Fibroblast of lung (primary cell): ENCODE measurements around the gene SEL1L2. TPM values are rescaled to one million over a fixed set of nuclear protein-coding genes. Genes with fewer than 3 reads are reported as not detected.

ENCODE experiments used
- DNase-seq, 2 donors: peaks; one replicate each; pipeline versions ENCODE4 v3.0.0 to v3.0.0-alpha.2; 2010; ENCODE audit warnings: low read depth in 2 of 2
- H2AFZ ChIP-seq: 2 replicates; pipeline ENCODE4 v1.5.1; 2012; ENCODE audit warnings: low read length, control low read depth, inconsistent platforms
- H3K27ac ChIP-seq: 2 replicates; pipeline ENCODE4 v1.5.1; 2011; ENCODE audit warnings: low read length, control low read depth; ENCODE audit not compliant: insufficient read depth
- H3K27me3 ChIP-seq: 2 replicates; pipeline ENCODE4 v1.5.1; 2011; ENCODE audit warnings: mild to moderate bottlenecking, low read length; ENCODE audit not compliant: control insufficient read depth, insufficient read depth
- H3K36me3 ChIP-seq: 2 replicates; pipeline ENCODE4 v1.5.1; 2011; ENCODE audit warnings: low read length; ENCODE audit not compliant: control insufficient read depth, insufficient read depth
- H3K4me1 ChIP-seq: 2 replicates; pipeline ENCODE4 v1.5.1; 2011; ENCODE audit warnings: low read length; ENCODE audit not compliant: control insufficient read depth, insufficient read depth; ENCODE audit errors: extremely low read depth
- H3K4me2 ChIP-seq: 2 replicates; pipeline ENCODE4 v1.5.1; 2011; ENCODE audit warnings: low read length, control low read depth; ENCODE audit not compliant: insufficient read depth; ENCODE audit errors: extremely low read depth
- H3K4me3 ChIP-seq, 4 experiments: fragments of 200-600 bp in 1 of 4; sonication (generic) in 1 of 4; replicated peaks in 1 of 4; 2 replicates each; pipeline ENCODE4 v1.5.1; 2011 to 2016; ENCODE audit warnings: low read length in 4 of 4, low read depth in 3 of 4, mild to moderate bottlenecking in 3 of 4, control low read depth in 2 of 4, inconsistent platforms in 1 of 4, mixed read lengths in 1 of 4; ENCODE audit not compliant: insufficient read depth in 1 of 4; ENCODE audit errors: control extremely low read depth in 1 of 4
- H3K79me2 ChIP-seq: 2 replicates; pipeline ENCODE4 v1.5.1; 2012; ENCODE audit warnings: mild to moderate bottlenecking, low read length, inconsistent platforms; ENCODE audit not compliant: control insufficient read depth, insufficient read depth
- H3K9ac ChIP-seq: 2 replicates; pipeline ENCODE4 v1.5.1; 2011; ENCODE audit warnings: mild to moderate bottlenecking, low read length, control low read depth; ENCODE audit not compliant: insufficient read depth
- H3K9me3 ChIP-seq: 2 replicates; pipeline ENCODE4 v1.5.1; 2012; ENCODE audit warnings: low read depth, low read length; ENCODE audit not compliant: control insufficient read depth, insufficient read depth
- H4K20me1 ChIP-seq: 2 replicates; pipeline ENCODE4 v1.5.1; 2011; ENCODE audit warnings: low read length; ENCODE audit not compliant: control insufficient read depth, insufficient read depth; ENCODE audit errors: extremely low read depth
- EZH2 ChIP-seq: IDR thresholded peaks from 2 replicates; pipeline ENCODE4 v1.5.1; 2012; ENCODE audit warnings: low read length, control low read depth, mild to moderate bottlenecking; ENCODE audit errors: missing control alignments
- polyA plus RNA-seq, 2 donors: library from polyadenylated mRNA; depleted of rRNA in 1 of 2; stranded (reverse) in 1 of 2; unstranded in 1 of 2; fragments of >200 nt; gene quantifications; 2 replicates each; pipeline ENCODE4 v1.2.1, GENCODE V29; 2011 to 2012; ENCODE audit warnings: missing spikeins in 1 of 2
- total RNA-seq: library from RNA; depleted of rRNA; stranded (reverse); fragments of >200 nt; gene quantifications from 2 replicates; pipeline ENCODE4 v1.2.1, GENCODE V29; 2014
- TF ChIP-seq, protein P1 (sequence below), 2 donors: IDR thresholded peaks in 1 of 2; conservative IDR thresholded peaks in 1 of 2; 1 replicate in 1 of 2; 2 replicates in 1 of 2; pipeline ENCODE4 v1.5.1; 2011 to 2012; ENCODE audit warnings: low read length in 2 of 2, control low read depth in 1 of 2, inconsistent platforms in 1 of 2, low read depth in 1 of 2, mild to moderate bottlenecking in 1 of 2

Gene SEL1L2
- total and polyA plus RNA-seq, 2 donors (not counting 1 experiment from before 2014, with no cell fraction given) = not detected

GRCh38 chr20:13913131-13913530, 77.3 kb downstream of the SEL1L2 start:
- Histone ChIP-seq H3K27me3 (no peaks in the 10 kb centered on the region), H3K4me2 (no peak overlapping the region)

DNA sequence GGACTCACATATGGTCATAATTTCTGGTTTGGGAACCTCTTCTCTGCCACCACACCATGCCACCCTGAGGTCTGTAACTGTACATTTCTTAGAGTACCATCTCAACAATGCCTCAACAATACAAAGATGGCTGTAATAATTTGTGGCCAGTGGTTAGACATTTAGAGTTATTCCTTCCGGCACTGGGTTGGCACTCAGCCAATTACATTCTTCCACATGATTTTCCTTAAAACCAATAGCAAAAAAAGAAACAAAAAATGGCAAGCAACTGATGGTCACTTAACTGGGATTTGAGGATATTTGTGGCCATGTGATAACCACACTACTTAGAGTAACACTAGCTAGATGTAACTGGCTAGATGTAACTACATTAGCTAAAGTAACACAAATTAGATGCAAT, 79.9 kb downstream of the SEL1L2 start:
- no peaks in the 10 kb centered on the region for H3K4me1 ChIP-seq
- TF ChIP-seq EZH2 = no peak
- TF ChIP-seq, protein P1, sequence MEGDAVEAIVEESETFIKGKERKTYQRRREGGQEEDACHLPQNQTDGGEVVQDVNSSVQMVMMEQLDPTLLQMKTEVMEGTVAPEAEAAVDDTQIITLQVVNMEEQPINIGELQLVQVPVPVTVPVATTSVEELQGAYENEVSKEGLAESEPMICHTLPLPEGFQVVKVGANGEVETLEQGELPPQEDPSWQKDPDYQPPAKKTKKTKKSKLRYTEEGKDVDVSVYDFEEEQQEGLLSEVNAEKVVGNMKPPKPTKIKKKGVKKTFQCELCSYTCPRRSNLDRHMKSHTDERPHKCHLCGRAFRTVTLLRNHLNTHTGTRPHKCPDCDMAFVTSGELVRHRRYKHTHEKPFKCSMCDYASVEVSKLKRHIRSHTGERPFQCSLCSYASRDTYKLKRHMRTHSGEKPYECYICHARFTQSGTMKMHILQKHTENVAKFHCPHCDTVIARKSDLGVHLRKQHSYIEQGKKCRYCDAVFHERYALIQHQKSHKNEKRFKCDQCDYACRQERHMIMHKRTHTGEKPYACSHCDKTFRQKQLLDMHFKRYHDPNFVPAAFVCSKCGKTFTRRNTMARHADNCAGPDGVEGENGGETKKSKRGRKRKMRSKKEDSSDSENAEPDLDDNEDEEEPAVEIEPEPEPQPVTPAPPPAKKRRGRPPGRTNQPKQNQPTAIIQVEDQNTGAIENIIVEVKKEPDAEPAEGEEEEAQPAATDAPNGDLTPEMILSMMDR (conservative IDR thresholded peaks at IDR 0.05 in 1 of 2, IDR thresholded peaks at IDR 0.05 in 1 of 2; ENCODE audit: low read depth in 1 of 2, low read length in 2 of 2) = no peak
- no peak overlapping the region for H3K9ac ChIP-seq
- no peak overlapping the region for H3K4me2 ChIP-seq
- no peaks in the 10 kb centered on the region for H3K36me3 ChIP-seq
- H2AFZ ChIP-seq = no peak overlapping the region
- no peak overlapping the region for H3K27ac ChIP-seq
- H3K9me3 ChIP-seq = no peaks in the 10 kb centered on the region
- H3K27me3 ChIP-seq = no peaks in the 10 kb centered on the region
- no peak overlapping the region for H3K4me3 ChIP-seq
- DNase-seq = peak in 1 of 2 donors; percentile 0
- H4K20me1 ChIP-seq = no peaks in the 10 kb centered on the region
- no peaks in the 10 kb centered on the region for H3K79me2 ChIP-seq

More at GRCh38 chr20:13913131-13913530, 77.3 kb downstream of the SEL1L2 start:
- Histone ChIP-seq H2AFZ (no peak overlapping the region), H4K20me1 (no peaks in the 10 kb centered on the region), H3K9me3 (no peaks in the 10 kb centered on the region), H3K36me3 (no peaks in the 10 kb centered on the region), H3K79me2 (no peaks in the 10 kb centered on the region), H3K4me1 (no peaks in the 10 kb centered on the region), H3K9ac (no peak overlapping the region), H3K27ac (no peak overlapping the region), H3K4me3 (no peak overlapping the region)
- TF ChIP-seq EZH2 = no peak
- TF ChIP-seq, protein P1 (conservative IDR thresholded peaks at IDR 0.05 in 1 of 2, IDR thresholded peaks at IDR 0.05 in 1 of 2; ENCODE audit: low read depth in 1 of 2, low read length in 2 of 2) = no peak
- DNase-seq = no peak

DNA sequence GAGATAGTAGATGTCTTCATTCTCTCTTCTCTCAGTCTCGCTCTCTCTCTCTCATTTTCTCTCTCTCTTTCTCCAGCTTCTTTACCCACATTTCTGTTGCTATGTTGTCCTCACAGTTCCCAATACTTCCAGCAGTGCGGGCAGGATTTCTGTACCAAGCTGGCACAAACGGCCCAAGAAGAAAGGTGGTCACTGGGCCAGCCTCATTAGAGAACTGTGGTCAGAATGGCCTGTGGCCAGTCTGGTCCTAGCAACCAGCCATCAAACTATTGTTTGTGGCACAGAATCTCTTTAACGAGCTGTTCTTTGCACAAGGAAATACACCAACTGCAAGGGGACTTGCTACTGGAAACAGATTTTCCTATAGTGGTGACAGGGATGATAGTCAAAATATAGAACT, 81.3 kb downstream of the SEL1L2 start:
- no peak overlapping the region for H3K27ac ChIP-seq
- no peak for DNase-seq
- TF ChIP-seq, protein P1 (conservative IDR thresholded peaks at IDR 0.05 in 1 of 2, IDR thresholded peaks at IDR 0.05 in 1 of 2; ENCODE audit: low read depth in 1 of 2, low read length in 2 of 2) = no peak
- TF ChIP-seq EZH2 = no peak
- no peaks in the 10 kb centered on the region for H3K4me1 ChIP-seq
- H3K36me3 ChIP-seq = no peaks in the 10 kb centered on the region
- H3K9ac ChIP-seq = no peak overlapping the region
- no peaks in the 10 kb centered on the region for H4K20me1 ChIP-seq
- H3K4me3 ChIP-seq = no peak overlapping the region
- H3K9me3 ChIP-seq = no peaks in the 10 kb centered on the region
- no peaks in the 10 kb centered on the region for H3K27me3 ChIP-seq
- H3K4me2 ChIP-seq = no peak overlapping the region
- H3K79me2 ChIP-seq = no peaks in the 10 kb centered on the region
- no peak overlapping the region for H2AFZ ChIP-seq
